ENCODE results near the gene RASGRP4. TPM values are rescaled to one million over a fixed set of nuclear protein-coding genes. Genes with fewer than 3 reads are reported as not detected.
A peak's percentile ranks its signal among the peaks of the same experiment; 100 is the strongest.

RASGRP4 gene
- polyA plus RNA-seq, 3 donors, result 0.79 to 1.2 (median 1.0) TPM

- no peak for DNase-seq (ENCODE audit: extremely low read depth in 1 of 11, low read depth in 9 of 11, low spot score in 4 of 11)
Observed at GRCh38 chr19:38452430-38453366, 26.7 kb upstream of the RASGRP4 start.

GRCh38 chr19:38451629-38452028, 25.6 kb upstream of the RASGRP4 start:
- DNase-seq (ENCODE audit: extremely low read depth in 1 of 11, low read depth in 9 of 11, low spot score in 4 of 11), result no peak

- no peak for DNase-seq (ENCODE audit: extremely low read depth in 1 of 11, low read depth in 9 of 11, low spot score in 4 of 11)
Observed at GRCh38 chr19:38451036-38451435, 25.0 kb upstream of the RASGRP4 start.

GRCh38 chr19:38449518-38449917, 23.5 kb upstream of the RASGRP4 start:
- no peak for DNase-seq (ENCODE audit: extremely low read depth in 1 of 11, low read depth in 9 of 11, low spot score in 4 of 11)

GRCh38 chr19:38448225-38448624, 22.2 kb upstream of the RASGRP4 start:
- DNase-seq (ENCODE audit: extremely low read depth in 1 of 11, low read depth in 9 of 11, low spot score in 4 of 11), result no peak

GRCh38 chr19:38445362-38445761, 19.3 kb upstream of the RASGRP4 start:
- no peak for DNase-seq (ENCODE audit: extremely low read depth in 1 of 11, low read depth in 9 of 11, low spot score in 4 of 11)

- DNase-seq (ENCODE audit: extremely low read depth in 1 of 11, low read depth in 9 of 11, low spot score in 4 of 11), result no peak
Observed at GRCh38 chr19:38444026-38444425, 18.0 kb upstream of the RASGRP4 start.

GRCh38 chr19:38443458-38443999, 17.5 kb upstream of the RASGRP4 start:
- no peak for DNase-seq (ENCODE audit: extremely low read depth in 1 of 11, low read depth in 9 of 11, low spot score in 4 of 11)

GRCh38 chr19:38442736-38443135, 16.7 kb upstream of the RASGRP4 start:
- no peak for DNase-seq (ENCODE audit: extremely low read depth in 1 of 11, low read depth in 9 of 11, low spot score in 4 of 11)

GRCh38 chr19:38441657-38442348, 15.8 kb upstream of the RASGRP4 start:
- no peak for DNase-seq (ENCODE audit: extremely low read depth in 1 of 11, low read depth in 9 of 11, low spot score in 4 of 11)

- no peak for DNase-seq (ENCODE audit: extremely low read depth in 1 of 11, low read depth in 9 of 11, low spot score in 4 of 11)
Observed at GRCh38 chr19:38440592-38440991, 14.6 kb upstream of the RASGRP4 start.

GRCh38 chr19:38437917-38438316, 11.9 kb upstream of the RASGRP4 start:
- no peak for DNase-seq (ENCODE audit: extremely low read depth in 1 of 11, low read depth in 9 of 11, low spot score in 4 of 11)

- no peak for DNase-seq (ENCODE audit: extremely low read depth in 1 of 11, low read depth in 9 of 11, low spot score in 4 of 11)
Observed at GRCh38 chr19:38437295-38437694, 11.3 kb upstream of the RASGRP4 start.

GRCh38 chr19:38434549-38435051, 8.6 kb upstream of the RASGRP4 start:
- DNase-seq (ENCODE audit: extremely low read depth in 1 of 11, low read depth in 9 of 11, low spot score in 4 of 11), result peak in 4 of 11 donors; percentile 15 to 58 (median 51)

GRCh38 chr19:38433268-38433733, 7.3 kb upstream of the RASGRP4 start, which contains the start of gene RYR1:
TSS of gene RYR1 (plus strand) at chr19:38433691. CDS start at chr19:38433830, 139 bp downstream.
- peak in 1 of 11 donors; percentile 15 for DNase-seq (ENCODE audit: extremely low read depth in 1 of 11, low read depth in 9 of 11, low spot score in 4 of 11)

GRCh38 chr19:38430931-38431330, 4.9 kb upstream of the RASGRP4 start:
- no peak for DNase-seq (ENCODE audit: extremely low read depth in 1 of 11, low read depth in 9 of 11, low spot score in 4 of 11)

GRCh38 chr19:38429811-38430156, 3.8 kb upstream of the RASGRP4 start:
- no peak for DNase-seq (ENCODE audit: extremely low read depth in 1 of 11, low read depth in 9 of 11, low spot score in 4 of 11)

GRCh38 chr19:38429055-38429810, 3.2 kb upstream of the RASGRP4 start:
- DNase-seq (ENCODE audit: extremely low read depth in 1 of 11, low read depth in 9 of 11, low spot score in 4 of 11), result no peak

Measured in renal cortex interstitium (tissue), 11 donors.